Astrocyte (in vitro differentiated cells and primary cell): ENCODE measurements around the gene CYP46A1.
A peak's percentile ranks its signal among the peaks of the same experiment; 100 is the strongest.

Experiments
- EZH2 ChIP-seq: IDR thresholded peaks from 2 replicates; pipeline ENCODE4 v1.6.1; 2012; ENCODE audit warnings: mild to moderate bottlenecking, low read length, inconsistent platforms; ENCODE audit not compliant: insufficient read depth
- TF ChIP-seq, protein P1 (sequence below): IDR thresholded peaks from 2 replicates; pipeline ENCODE4 v1.5.1; 2011; ENCODE audit warnings: low read depth, mild to moderate bottlenecking, inconsistent platforms, low read length, moderate library complexity; ENCODE audit not compliant: insufficient read depth

- TF ChIP-seq, protein P1, sequence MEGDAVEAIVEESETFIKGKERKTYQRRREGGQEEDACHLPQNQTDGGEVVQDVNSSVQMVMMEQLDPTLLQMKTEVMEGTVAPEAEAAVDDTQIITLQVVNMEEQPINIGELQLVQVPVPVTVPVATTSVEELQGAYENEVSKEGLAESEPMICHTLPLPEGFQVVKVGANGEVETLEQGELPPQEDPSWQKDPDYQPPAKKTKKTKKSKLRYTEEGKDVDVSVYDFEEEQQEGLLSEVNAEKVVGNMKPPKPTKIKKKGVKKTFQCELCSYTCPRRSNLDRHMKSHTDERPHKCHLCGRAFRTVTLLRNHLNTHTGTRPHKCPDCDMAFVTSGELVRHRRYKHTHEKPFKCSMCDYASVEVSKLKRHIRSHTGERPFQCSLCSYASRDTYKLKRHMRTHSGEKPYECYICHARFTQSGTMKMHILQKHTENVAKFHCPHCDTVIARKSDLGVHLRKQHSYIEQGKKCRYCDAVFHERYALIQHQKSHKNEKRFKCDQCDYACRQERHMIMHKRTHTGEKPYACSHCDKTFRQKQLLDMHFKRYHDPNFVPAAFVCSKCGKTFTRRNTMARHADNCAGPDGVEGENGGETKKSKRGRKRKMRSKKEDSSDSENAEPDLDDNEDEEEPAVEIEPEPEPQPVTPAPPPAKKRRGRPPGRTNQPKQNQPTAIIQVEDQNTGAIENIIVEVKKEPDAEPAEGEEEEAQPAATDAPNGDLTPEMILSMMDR: peak; percentile 28
- no peak for TF ChIP-seq EZH2
These were observed 65.0 kb downstream of the CYP46A1 start for GRCh38 chr14:99749142-99749541.
